Uterus (tissue), 4 donors: ENCODE data around the gene CHTF8. TPM values are rescaled to one million over a fixed set of nuclear protein-coding genes. Genes with fewer than 3 reads are reported as not detected.

ENCODE experiments used
- DNase-seq, 2 donors: peaks; one replicate each; pipeline ENCODE4 v3.0.0-alpha.2; 2019 to 2020
- H3K27ac ChIP-seq, 2 donors: fragments of 200-600 bp; sonication (generic); 1 replicate in 1 of 2; 2 replicates in 1 of 2; pipeline ENCODE4 v1.5.1; 2016 to 2018
- H3K27me3 ChIP-seq, 2 donors: fragments of 200-600 bp; sonication (generic); one replicate each; pipeline ENCODE4 v1.5.1; 2018 to 2019; ENCODE audit warnings: control low read depth in 1 of 2
- H3K36me3 ChIP-seq, 2 donors: fragments of 200-600 bp; sonication (generic); one replicate each; pipeline ENCODE4 v1.5.1; 2019; ENCODE audit warnings: control low read depth in 1 of 2
- H3K4me1 ChIP-seq, 2 donors: fragments of 200-600 bp; sonication (generic); one replicate each; pipeline ENCODE4 v1.5.1; 2018 to 2019; ENCODE audit warnings: control low read depth in 1 of 2
- H3K4me3 ChIP-seq, 2 donors: fragments of 200-600 bp; sonication (generic); 1 replicate in 1 of 2; 2 replicates in 1 of 2; pipeline ENCODE4 v1.5.1; 2018 to 2019; ENCODE audit warnings: mild to moderate bottlenecking in 1 of 2
- H3K9me3 ChIP-seq, 2 donors: fragments of 200-600 bp; sonication (generic); one replicate each; pipeline ENCODE4 v1.5.1; 2019; ENCODE audit warnings: control low read depth in 1 of 2
- CTCF ChIP-seq, 4 experiments: fragments of 200-600 bp in 2 of 4; fragments of 450-650 bp in 2 of 4; sonication (generic) in 2 of 4; IDR thresholded peaks; one replicate each; pipeline ENCODE4 v1.5.1; 2016 to 2019; ENCODE audit warnings: antibody characterized with exemption in 4 of 4, mild to moderate bottlenecking in 2 of 4, moderate library complexity in 1 of 4
- POLR2A ChIP-seq, 2 donors: fragments of 450-650 bp; IDR thresholded peaks; one replicate each; pipeline ENCODE4 v1.6.1; 2016; ENCODE audit warnings: antibody characterized with exemption in 2 of 2, mild to moderate bottlenecking in 1 of 2, moderate library complexity in 1 of 2
- intact Hi-C: fragments of 100-400 bp; cut with DNase I; formaldehyde crosslinking; loops from one replicate; pipeline ENCODE4 v1.15.1; 2023; ENCODE audit warnings: low total_unique reads
- small RNA-seq: library from RNA; depleted of rRNA; stranded (forward); fragments of <200 nt; gene quantifications from one replicate; pipeline ENCODE3, GENCODE V24; 2016
- total RNA-seq, 4 donors: library from RNA; depleted of rRNA in 3 of 4; stranded (reverse); fragments of >200 nt in 3 of 4; gene quantifications; one replicate each; pipeline versions ENCODE4 v1.1.0 to v1.2.4, GENCODE V29; 2014 to 2023
- donor health status: DM: yes; HTN: yes; CAD: no.

CHTF8 gene
- total RNA-seq, 4 donors from 2014 or later: 29.7 to 120 (median 65.3) TPM

GRCh38 chr16:69071036-69071435 is 61.4 kb downstream of the CHTF8 start:
- intact Hi-C loops: no loop called here
- H3K27me3 ChIP-seq: no peaks in the 10 kb centered on the region

GRCh38 chr16:69069504-69069903 is 62.9 kb downstream of the CHTF8 start:
- Histone ChIP-seq H3K36me3 (no peaks in the 10 kb centered on the region), H3K4me3 (no peak overlapping the region), H3K27me3 (no peaks in the 10 kb centered on the region), H3K4me1 (no peaks in the 10 kb centered on the region), H3K9me3 (no peaks in the 10 kb centered on the region), H3K27ac (no peak overlapping the region)
- DNase-seq: no peak
- intact Hi-C loops: no loop called here
- TF ChIP-seq POLR2A (IDR thresholded peaks at IDR 0.05) (no peak), CTCF (IDR thresholded peaks at IDR 0.05) (no peak)

More at GRCh38 chr16:69071036-69071435, 61.4 kb downstream of the CHTF8 start:
- no peak for DNase-seq
- no peak overlapping the region for H3K4me3 ChIP-seq
- H3K9me3 ChIP-seq: no peaks in the 10 kb centered on the region
- no peaks in the 10 kb centered on the region for H3K36me3 ChIP-seq
- no peak for TF ChIP-seq CTCF (IDR thresholded peaks at IDR 0.05)
- no peak overlapping the region for H3K27ac ChIP-seq
- no peaks in the 10 kb centered on the region for H3K4me1 ChIP-seq

Small RNA genes within 50 kb of the gene (small RNA-seq; reads per million reads assigned to genes)
- gene RNU6-22P: not detected

Other genes starting within 250 kb of the CHTF8 start
- 1 to 10 TPM in 3 of 4 donors, under 1 TPM in 1; under 0.01 to 2.6 (median 1.8) TPM for gene HAS3, start 26.9 kb downstream of the CHTF8 start, total RNA-seq
- 10 to 100 TPM; 12.1 to 45.1 (median 31.4) TPM for gene UTP4, start 61 bp upstream of the CHTF8 start, total RNA-seq
- 10 to 100 TPM; 28.2 to 88.0 (median 59.5) TPM for gene SNTB2, start 54.6 kb upstream of the CHTF8 start, total RNA-seq
- gene VPS4A, start 178.8 kb upstream of the CHTF8 start, total RNA-seq: 10 to 100 TPM; 14.6 to 39.5 (median 25.0) TPM
- 10 to 100 TPM in 2 of 4 donors, 1 to 10 TPM in 2; 3.2 to 69.9 (median 13.2) TPM for gene PDF, start 198.0 kb upstream of the CHTF8 start, total RNA-seq
- 10 to 100 TPM; 39.4 to 58.8 (median 43.0) TPM for gene COG8, start 207.0 kb upstream of the CHTF8 start, total RNA-seq
- 10 to 100 TPM in 3 of 4 donors, 1 to 10 TPM in 1; 6.2 to 21.7 (median 16.9) TPM for gene NIP7, start 207.2 kb upstream of the CHTF8 start, total RNA-seq
- under 1 TPM in 1 of 4 donors, not detected in 3; 0.98 TPM for gene TMED6, start 219.2 kb upstream of the CHTF8 start, total RNA-seq